HG03378 (cell line): ENCODE measurements around the gene DLEU7.

Source experiments
- ATAC-seq: cut with Tn5 transposase; IDR thresholded peaks from one replicate; pipeline ENCODE4 v1.9.1; 2021; ENCODE audit warnings: mild to moderate bottlenecking, moderate library complexity; ENCODE audit not compliant: unreplicated experiment

DLEU7 gene

GRCh38 chr13:50797091-50797490 lies 46.4 kb downstream of the DLEU7 start:
- no peak for ATAC-seq

DNA sequence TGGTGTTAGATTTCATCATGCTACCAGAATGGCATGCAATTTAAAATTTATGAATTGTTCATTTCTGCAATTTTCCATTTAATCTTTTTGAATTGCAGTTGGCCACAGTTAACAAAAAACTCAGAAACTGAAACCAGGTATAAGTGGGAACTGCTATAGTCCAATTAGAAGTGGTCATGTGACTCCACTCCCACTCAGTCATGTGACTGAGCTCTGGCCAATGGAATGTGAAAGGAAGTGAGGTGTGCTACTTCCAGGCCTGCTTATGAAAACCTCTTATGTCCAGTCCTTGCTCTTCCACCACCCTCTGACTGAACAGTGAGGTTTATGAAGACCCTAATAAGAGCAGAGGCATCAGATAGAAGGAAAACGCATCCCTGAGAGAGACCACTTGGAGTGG lies 47.0 kb downstream of the DLEU7 start:
- ATAC-seq, result no peak

DNA sequence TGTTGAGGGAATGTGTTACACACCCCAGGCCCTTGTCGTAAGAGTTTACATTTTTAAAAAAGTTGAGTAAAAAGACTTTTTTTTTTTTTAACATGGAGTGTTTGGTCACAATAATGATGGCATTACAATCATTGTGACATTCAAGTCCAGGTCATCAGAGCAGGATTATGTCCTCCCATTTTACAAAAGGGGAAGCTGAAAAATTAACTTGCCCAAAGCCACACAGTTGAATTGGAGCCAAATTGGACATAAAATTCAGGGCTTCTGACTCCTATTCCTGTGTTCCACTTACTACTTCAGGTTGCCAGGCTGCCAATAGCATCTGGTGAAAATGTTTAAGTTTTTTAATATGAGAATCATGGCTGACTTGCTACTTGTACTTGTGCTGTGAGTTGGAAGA lies 49.3 kb downstream of the DLEU7 start:
- ATAC-seq, result no peak

- ATAC-seq, result no peak
Observed at GRCh38 chr13:50793026-50793425, 50.5 kb downstream of the DLEU7 start.

DNA sequence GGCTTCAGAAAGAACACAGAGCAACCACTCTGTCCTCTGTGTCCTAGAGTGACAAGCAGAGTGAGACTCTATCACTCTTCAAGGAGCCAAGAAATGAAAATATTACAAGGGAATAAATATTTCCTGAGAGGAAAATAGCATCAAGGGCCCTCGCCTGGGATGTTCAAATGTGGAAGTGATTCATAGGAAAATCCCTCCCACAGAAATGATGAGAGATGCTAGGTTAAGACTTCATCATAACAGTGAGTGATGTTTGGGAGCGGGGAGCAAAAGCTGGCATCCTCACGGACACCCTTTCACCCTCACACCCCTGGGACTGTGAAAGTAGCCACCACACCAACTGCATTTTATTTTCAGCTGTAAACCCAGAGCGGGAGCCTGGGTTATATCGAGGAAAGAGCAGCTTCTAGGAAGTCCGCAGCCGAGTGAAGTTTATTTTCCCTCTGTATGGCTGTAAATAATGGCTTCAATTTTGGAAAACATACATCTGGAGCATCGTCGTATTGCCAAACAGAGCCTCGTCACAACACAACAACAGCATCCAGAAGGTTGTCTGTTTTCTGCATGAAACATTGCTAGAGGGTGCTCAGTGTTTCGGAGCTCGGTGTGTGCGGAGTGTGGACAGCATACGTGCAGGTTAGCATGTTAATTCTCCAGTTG lies 54.8 kb downstream of the DLEU7 start:
- no peak for ATAC-seq

GRCh38 chr13:50787316-50788195 lies 55.9 kb downstream of the DLEU7 start:
- no peak for ATAC-seq

DNA sequence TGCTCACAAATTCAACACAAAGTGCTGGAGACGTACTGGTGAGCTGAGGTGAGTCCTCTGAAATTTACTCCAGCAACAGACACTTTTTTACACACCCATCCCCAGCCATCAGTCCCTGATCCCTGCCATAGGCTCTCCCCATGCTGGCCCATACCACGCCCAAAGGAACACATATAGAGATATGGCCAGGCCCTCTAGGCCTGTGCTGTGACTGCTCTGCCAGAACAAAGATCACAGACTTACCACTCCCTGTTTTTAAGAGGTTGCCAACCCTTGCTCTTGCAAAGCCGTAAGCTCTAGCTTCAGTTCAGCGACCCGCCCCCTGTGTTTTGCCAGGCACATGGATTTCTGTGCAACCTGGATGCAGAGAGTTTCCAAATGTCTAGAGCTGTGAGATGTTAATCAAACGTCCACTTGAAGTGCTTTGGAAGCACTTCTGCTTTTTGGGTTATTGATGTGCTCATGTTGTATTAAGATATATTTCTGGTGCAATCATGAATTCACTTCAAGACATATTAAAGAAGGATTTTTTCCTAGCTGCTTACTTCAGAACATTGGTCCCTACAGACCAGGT lies 59.7 kb downstream of the DLEU7 start:
- ATAC-seq, result no peak

GRCh38 chr13:50783066-50783465 lies 60.4 kb downstream of the DLEU7 start:
- no peak for ATAC-seq

DNA sequence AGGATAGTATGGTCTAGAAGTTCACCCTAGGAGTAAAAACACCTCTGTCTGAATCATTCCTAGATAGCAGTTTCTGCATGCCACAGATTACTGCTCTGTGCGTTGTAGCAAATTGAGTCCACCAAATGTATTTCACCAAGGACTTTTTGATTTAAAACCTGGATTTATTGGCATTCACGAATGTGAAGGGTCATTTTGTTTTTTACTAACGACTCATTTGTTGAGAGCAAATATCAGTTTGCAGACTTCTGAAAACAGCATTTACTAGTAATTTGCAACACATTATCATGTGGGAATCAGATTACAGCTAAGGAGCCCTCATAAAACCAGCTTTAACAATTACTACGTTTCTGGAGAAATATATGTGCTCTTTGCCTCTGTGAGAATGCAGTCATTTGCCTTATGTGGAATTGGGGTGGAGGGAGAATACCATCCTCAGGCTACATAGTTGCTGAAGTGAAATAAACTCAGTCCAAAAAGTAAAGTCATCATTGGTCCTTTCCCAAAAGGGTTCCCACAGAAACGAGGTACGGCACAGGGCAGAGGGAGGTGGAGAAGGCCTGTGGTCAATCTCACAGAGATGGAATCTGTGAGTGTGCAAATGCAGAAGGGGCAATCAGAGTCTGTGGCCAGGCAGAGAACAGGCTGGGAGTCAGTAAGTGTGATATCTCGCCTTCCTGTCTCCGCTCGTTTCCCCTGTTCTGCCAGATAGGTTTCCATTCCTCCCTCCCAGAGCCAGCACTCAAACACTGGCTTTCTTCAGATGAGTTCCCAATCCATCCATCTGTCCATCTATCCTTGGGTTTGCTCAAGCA lies 63.1 kb downstream of the DLEU7 start:
- ATAC-seq, result no peak

GRCh38 chr13:50779443-50780200 lies 63.9 kb downstream of the DLEU7 start:
- ATAC-seq, result no peak
